ENCODE measurements around the gene ZWILCH.
"Not testable (repeated sequence)": the region's sequence is repeated elsewhere in the genome, so short reads cannot be mapped to it uniquely, and the experiment has no call there.

Gene ZWILCH

DNA sequence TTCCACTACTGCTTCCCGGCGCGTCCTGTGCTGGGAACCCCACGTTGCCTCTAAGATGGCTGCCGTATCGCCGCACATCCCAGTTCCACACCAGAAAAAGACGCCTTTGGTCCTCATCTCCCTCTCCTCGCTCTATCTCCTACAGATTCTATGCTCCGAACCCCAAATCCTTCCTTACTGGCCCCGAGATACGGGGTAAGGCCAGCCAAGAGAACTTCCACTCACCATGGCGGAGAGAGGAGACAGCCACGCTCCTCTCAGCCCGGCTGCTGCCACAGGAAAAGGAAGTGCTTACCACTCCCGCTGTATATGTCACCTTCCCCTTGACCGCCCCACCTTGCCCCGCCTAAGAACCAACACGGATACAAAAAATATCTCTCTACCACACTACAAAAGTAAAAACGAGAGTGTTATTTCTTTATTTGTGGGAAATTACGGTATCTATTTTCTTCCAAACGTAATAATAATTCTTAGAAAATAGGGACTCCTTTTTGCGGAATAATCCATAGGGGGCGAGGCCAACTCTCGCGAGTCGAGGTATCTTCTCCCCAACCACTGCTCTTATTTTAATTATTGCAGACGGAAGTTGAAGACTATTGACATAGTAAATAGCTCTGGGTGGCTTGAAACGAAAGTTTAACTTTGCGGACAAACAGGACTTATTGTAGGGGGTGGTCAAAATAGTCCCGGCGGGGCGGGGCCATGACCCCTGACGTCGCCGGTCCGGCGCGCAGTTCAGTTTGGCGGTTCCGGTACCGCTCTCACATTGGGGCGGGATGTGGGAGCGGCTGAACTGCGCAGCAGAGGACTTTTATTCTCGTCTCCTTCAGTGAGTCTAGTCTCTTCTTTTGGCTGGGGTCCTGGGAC lies at the start of gene ZWILCH, which contains the start of gene RPL4:
Gene ZWILCH (plus strand): TSS at position 764 of the 867 bp plus-strand sequence. CDS start 13 bp downstream, at position 777.
Gene RPL4 (minus strand): TSS at position 293 of the 867 bp plus-strand sequence. CDS start 65 bp downstream, at position 228.
- DNase-seq: peak; percentile 89

DNA sequence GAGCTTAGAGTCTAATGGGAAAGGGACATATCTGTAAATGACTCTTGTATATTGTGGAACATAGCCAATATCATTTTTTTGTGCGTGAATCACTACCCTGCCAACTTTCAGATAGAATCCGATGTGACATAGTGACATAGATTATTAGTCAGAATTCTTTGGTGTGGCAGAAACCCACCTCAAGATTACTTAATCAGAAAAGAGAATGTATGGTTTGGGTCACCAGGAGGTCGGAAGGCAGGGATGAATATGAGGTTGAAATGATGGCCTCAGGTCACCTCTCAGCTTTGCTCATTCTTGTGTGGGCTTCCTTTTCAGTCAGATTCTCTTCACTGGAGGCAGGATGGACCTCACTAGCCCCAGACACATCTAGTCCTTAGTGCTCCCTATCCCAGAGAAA lies 48.9 kb upstream of the ZWILCH start:
- no peak for DNase-seq

GRCh38 chr15:66459818-66460615 lies 45.1 kb upstream of the ZWILCH start:
- no peak for DNase-seq

- DNase-seq: not testable (repeated sequence)
Measured at GRCh38 chr15:66461294-66461693, 43.8 kb upstream of the ZWILCH start.

DNA sequence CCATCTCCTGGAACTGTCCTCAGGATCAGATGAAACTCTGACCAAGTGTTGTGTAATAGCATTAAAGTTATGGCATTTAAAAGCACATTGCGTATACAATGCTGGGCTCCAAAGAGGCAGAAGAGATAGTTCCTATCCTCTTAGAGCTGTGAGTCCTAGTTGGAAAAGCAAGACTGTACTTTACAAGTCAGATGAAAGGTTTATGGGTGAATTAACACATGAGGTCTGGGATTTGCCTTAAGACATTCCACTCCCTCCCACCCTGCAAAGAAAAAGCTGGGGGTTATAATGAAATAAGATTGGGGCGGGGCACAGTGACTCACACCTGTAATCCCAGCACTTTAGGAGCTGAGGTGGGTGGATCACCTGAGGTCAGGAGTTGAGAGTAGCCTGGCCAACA lies 43.2 kb upstream of the ZWILCH start:
- no peak for DNase-seq

- no peak for DNase-seq
Measured at GRCh38 chr15:66462627-66463026, 42.5 kb upstream of the ZWILCH start.

- DNase-seq: not testable (repeated sequence)
Measured at GRCh38 chr15:66465294-66465693, 39.8 kb upstream of the ZWILCH start.

- DNase-seq: not testable (repeated sequence)
Measured at GRCh38 chr15:66467162-66468040, 37.7 kb upstream of the ZWILCH start.

DNA sequence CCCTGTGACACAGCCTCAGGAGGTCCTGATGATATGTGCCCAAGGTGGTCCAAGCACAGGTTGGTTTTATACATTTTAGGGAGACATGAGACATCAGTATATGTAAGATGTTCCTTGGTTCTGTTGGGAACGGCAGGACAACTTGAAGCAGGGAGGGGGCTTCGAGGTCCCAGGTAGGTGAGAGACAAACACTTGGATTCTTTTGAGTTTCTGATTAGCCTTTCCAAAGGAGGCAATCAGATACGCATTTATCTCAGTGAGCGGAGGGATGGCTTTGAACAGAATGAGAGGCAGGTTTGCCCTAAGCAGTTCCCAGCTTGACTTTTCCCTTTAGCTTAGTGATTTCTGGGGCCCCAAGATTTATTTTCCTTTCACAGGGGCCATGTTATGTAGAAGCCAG lies 34.3 kb upstream of the ZWILCH start:
- DNase-seq: not testable (repeated sequence)

DNA sequence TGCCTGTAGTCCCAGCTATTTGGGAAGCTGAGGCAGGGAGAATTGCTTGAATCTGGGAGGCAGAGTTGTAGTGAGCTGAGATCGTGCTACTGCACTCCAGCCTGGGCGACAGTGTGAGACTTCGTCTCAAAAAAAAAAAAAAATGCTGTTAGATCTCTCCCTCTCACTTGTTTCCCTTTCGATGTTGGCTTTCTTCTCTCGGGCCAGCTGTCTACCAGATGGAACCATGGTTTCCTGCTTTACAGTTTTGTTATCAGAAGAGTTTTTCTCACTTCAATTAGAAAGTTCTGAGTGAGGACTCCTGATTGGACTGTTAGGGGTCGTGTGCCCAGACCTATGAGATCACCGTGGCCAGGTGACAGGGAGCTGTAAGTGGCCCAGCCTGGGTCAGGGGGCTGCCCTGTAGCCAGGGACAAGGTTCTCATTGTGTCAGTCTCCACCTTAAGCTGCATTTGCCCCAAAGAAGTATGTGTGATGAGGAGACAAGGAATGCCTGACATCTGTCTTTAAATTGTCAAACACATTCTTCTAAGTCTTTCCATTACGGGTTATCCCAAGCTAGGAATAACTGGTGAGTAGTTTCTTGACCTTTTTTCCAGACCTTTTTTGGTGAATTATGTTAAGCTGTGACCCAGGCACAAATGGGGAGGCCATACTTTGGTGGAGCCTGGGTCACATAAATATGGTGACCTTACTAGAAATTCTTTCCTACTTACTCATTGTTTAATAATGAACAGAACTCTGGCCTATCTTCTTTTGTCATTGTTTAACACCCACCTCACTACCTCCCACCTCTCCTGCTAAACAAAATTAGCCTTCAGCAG lies 32.7 kb upstream of the ZWILCH start:
- DNase-seq: peak; percentile 44

GRCh38 chr15:66474135-66474534 lies 31.0 kb upstream of the ZWILCH start:
- DNase-seq: no peak

DNA sequence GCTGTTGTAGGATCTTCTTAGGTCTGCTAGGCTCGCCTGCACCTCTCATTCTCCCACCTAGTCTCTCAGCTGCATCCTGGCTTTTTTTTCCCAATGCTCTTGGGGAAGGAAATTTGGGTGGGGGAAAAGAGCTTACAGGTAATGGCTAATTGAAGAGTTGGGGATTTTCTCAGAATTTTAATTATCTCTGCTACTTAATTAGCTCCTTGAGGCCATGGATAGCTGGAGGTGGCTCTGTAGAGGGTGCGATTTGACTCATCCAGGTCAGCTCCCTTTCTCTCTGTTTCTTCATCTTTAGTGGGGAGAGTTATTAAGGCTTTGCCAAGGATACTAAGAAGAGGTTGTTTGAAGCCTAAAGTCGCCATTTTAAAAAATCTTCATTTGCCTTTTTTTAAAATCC lies 30.2 kb upstream of the ZWILCH start:
- DNase-seq: no peak

- no peak for DNase-seq
Measured at GRCh38 chr15:66476535-66476934, 28.6 kb upstream of the ZWILCH start.

DNA sequence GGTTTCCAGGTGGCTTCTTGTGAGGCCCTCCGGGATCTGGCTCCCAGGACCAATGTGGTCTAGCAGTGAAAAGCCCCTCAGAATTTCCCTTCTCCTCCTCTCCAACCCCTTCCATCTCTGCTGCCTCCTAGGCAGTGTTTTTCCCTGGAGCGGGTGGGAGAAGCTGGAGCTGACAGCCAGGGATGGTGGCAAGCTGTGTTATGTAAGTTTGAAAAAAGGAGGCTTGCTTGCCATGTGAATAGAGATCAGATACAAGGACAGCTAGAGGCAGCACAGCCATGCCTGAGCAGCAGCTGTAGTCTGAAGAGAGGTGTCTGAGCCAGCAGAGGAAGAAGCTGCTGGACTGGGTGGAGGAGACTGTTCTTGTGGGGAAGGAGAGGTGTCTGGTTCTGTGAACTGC lies 28.1 kb upstream of the ZWILCH start:
- no peak for DNase-seq

DNA sequence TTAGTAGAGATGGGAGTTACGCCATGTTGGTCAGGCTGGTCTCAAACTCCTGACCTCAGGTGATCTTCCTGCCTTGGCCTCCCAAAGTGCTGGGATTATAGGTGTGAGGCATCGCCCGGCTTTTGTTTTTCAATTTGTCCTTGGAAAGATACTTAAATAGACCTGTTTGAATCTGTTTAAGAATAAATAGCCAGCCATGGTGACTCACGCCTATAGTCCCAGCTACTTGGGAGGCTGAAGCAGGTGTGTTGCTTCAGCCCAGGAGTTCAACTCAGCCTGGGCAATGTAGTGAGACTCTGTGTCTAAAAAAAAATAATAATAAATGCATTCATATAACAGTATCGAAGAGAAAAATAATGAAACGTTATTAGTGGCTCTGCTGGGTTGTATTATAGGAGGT lies 24.9 kb upstream of the ZWILCH start:
- no peak for DNase-seq

DNA sequence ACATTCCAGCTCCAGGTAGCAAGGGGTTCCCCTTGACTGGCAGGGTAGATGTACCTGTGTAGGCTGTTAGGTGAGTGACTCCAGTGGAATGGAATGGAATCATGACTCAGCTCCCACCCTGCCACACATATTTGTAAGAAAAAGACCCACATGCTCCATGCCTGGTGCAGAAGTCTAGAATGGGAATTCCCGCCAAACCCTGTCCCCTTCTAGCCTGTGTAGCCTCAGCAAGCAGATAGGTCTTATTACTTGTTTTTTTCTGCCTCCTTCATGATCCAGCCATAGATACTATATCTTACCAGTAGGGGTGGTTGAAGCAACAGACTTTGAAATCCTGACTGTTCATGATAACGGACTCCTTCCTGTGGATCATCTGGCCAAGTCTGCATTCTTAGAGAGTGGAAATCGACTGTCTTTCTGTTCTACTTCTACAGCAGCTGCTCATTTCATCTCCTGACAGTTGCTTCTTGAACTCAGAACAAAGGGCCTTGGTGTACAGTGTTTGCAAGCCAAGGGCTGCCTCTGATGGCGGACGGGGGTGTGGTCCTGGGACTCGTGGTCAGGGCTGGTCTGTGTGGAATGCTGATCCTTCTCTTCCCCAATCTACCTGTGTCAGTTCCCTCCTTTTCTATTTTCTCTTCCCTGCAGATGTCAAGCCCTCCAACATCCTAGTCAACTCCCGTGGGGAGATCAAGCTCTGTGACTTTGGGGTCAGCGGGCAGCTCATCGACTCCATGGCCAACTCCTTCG lies 23.8 kb upstream of the ZWILCH start:
- DNase-seq: no peak

- DNase-seq: no peak
Measured at GRCh38 chr15:66482539-66482938, 22.6 kb upstream of the ZWILCH start.

DNA sequence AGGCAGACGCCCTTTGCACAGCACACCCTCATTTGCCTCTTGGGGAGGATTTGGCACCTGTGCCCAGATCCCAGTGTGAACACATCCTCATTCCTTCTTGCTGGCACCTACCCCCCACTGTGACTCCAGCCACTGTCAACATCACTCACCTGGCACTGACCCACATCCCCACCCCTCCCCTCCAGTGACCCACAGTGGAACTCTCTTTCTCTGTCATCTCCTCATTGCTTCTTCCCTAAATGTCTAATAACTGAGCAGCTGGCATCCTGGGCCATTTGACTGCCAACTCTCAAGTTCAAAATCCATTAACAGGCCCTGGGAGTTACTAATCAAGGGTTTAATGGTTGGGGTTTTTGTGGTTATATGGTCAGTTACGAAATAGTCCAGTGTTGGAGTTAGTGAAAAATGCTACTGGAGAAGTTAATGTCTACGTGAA lies 22.0 kb upstream of the ZWILCH start:
- peak; percentile 55 for DNase-seq

DNA sequence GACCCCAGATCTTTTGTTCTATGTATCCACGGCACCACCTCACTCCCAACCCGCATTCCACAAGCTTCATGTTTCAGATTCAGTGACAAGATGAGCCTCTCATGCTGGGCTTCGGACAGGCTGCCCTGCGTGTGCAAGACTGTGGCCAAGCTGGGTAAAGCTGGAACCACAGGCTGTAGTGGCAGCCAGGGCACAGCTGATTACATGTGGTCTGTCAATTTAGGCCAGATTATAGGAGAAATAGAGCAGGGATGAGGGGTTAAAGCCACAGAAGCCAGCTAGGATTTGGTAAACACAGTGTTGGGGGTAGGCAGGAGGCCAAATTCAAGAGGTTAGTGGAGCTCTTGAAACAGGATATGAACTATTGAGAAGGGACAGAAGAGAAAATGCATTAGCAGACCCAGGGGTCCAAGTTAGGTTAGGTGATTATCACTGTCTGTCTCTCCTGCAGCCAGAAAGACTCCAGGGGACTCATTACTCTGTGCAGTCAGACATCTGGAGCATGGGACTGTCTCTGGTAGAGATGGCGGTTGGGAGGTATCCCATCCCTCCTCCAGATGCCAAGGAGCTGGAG lies 20.5 kb upstream of the ZWILCH start:
- DNase-seq: no peak

DNA sequence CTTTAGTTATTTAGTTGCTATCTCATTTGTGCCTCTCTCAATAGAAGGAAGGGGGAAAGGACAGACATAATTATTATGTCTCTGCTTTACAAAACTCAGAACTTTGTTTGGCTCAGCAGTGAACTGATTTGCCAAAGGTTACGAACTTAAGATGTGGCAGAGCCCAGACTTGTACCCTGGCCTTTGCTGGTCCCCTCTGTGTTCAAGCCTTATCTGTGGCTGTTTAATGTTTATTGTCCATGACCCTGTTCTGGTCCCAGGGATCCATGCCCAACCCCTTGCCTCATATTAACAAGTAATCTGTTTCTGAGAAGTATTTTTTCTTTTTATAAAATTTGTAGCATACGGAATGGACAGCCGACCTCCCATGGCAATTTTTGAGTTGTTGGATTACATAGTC lies 18.2 kb upstream of the ZWILCH start:
- DNase-seq: no peak

DNA sequence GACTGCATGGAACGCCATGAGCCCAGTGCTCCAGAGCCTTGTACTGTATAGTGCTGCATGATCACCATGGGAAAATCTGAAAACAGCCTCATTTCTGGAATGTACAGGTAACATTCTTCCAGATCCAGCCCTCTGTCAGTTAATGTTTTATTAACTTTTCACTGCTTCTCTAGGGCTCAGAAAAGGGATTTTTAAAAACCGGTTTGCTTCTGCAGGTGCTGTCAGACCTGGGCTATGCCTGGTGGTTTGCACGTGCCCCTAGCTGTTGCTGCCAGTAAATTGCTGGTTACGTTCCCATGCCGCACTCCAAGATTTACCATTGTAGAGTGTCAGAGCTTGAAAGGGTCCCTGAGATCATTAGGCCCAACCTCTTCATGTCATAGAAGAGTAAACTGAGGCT lies 16.6 kb upstream of the ZWILCH start:
- DNase-seq: no peak

Measured in HCEC 1CT (cell line).